ENCODE data around the gene MIER2. TPM values are rescaled to one million over a fixed set of nuclear protein-coding genes. Genes with fewer than 3 reads are reported as not detected.

MIER2 gene
- total RNA-seq, 4 donors from 2014 or later = 11.6 to 26.4 (median 18.9) TPM

DNA sequence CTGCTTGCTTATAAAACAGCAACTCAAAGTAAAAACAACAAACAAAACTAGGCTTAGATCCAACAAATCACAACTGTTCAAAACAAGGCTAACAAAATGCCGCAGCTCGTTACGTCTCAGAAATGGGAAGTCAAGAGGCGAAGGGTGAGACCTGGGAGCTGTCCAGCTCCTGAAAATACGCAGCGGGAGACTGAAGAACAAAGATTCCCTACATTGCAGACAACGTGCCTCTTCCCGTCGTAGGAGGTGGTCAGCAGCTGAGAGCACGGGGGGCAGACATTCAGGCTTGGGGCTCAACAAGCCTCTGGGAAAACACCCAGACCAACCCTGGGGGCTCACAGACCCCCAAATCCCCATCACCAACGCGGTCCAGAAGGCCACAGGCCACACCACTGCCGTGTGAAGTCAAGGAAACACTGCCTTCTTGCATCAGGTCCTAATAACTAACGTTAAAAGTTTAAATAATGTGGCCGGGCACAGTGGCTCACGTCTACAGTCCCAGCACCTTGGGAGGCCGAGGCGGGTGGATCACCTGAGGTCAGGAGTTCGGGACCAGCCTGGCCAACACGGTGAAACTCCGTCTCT lies 66.9 kb downstream of the MIER2 start:
- no peak for DNase-seq (ENCODE audit: extremely low spot score)
- Histone ChIP-seq H3K4me1 (no peaks in the 10 kb centered on the region), H3K27me3 (peaks cover 0 to 61% (median 8%) of the 10 kb centered on the region in 4 donors), H3K27ac (replicated peaks in 1 of 4) (no peak overlapping the region), H3K4me3 (no peak overlapping the region), H3K36me3 (peaks cover 0 to 4% (median 0%) of the 10 kb centered on the region in 4 donors), H3K9me3 (no peaks in the 10 kb centered on the region)
- TF ChIP-seq POLR2AphosphoS5 (IDR thresholded peaks at IDR 0.05) (no peak), EP300 (IDR thresholded peaks at IDR 0.05) (no peak), CTCF (IDR thresholded peaks at IDR 0.05) (no peak), POLR2A (IDR thresholded peaks at IDR 0.05; ENCODE audit: low read depth) (no peak)
- intact Hi-C loops (cut with DNase I) = no loop called here
- 41% methylated on average over 21 of the region's 21 CpGs for WGBS

DNA sequence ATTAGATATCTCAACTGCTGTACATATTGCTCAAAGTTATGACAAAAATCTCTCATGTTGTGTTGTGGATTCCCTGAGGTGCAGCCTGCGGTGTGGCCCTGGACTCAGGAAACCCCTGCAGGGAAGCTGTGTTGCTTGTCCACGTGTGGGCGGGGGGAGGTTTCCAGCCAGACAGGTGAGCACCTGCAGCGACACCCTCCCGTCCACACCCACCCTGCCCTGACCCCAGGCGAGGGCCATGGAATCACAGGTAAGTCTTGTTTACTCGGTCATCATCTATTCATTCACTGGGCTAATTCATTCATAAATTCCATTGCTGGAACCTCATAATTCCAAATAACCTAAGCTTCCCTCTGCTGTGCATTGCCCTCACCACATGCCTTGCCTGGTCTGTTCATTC lies 67.5 kb downstream of the MIER2 start:
- 70% methylated on average over 7 of the region's 7 CpGs for WGBS
- Histone ChIP-seq H3K9me3 (no peaks in the 10 kb centered on the region), H3K27ac (replicated peaks in 1 of 4) (no peak overlapping the region), H3K27me3 (peaks cover 0 to 58% (median 8%) of the 10 kb centered on the region in 4 donors), H3K4me1 (no peaks in the 10 kb centered on the region), H3K4me3 (no peak overlapping the region), H3K36me3 (peaks cover 0 to 4% (median 0%) of the 10 kb centered on the region in 4 donors)
- DNase-seq (ENCODE audit: extremely low spot score) = no peak
- TF ChIP-seq POLR2A (IDR thresholded peaks at IDR 0.05; ENCODE audit: low read depth) (no peak), POLR2AphosphoS5 (IDR thresholded peaks at IDR 0.05) (no peak), EP300 (IDR thresholded peaks at IDR 0.05) (no peak), CTCF (IDR thresholded peaks at IDR 0.05) (no peak)
- intact Hi-C loops (cut with DNase I) = no loop called here

- WGBS = 85% methylated on average over 19 of the region's 19 CpGs
- TF ChIP-seq POLR2A (IDR thresholded peaks at IDR 0.05; ENCODE audit: low read depth) (no peak), POLR2AphosphoS5 (IDR thresholded peaks at IDR 0.05) (no peak), CTCF (IDR thresholded peaks at IDR 0.05) (no peak), EP300 (IDR thresholded peaks at IDR 0.05) (no peak)
- H3K27ac ChIP-seq (replicated peaks in 1 of 4) = no peak overlapping the region
- intact Hi-C loops (cut with DNase I) = no loop called here
- H3K4me3 ChIP-seq = no peak overlapping the region
- no peaks in the 10 kb centered on the region for H3K4me1 ChIP-seq
- no peaks in the 10 kb centered on the region for H3K9me3 ChIP-seq
- H3K36me3 ChIP-seq = peaks cover 0 to 1% (median 0%) of the 10 kb centered on the region in 4 donors
- DNase-seq (ENCODE audit: extremely low spot score) = no peak
- peaks cover 0 to 48% (median 8%) of the 10 kb centered on the region in 4 donors for H3K27me3 ChIP-seq
These were observed 68.5 kb downstream of the MIER2 start for GRCh38 chr19:275958-276646.

DNA sequence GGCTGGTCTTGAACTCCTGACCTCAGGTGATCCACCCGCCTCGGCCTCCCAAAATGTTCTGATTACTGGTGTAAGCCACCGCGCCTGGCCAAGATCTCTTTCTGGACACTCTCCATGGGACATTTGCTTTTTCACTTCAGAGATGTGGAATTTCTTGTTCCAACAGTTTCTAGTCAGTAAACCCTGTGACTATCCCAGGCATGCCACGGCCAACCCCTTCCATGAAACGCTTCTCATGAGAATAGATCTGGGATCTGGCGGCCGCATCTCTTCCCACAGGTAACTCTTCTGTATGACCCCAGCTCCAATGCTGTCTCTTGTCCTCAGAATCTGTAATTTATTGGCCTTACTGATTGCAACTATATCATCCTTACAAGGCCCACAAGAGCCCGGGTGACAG lies 69.6 kb downstream of the MIER2 start:
- TF ChIP-seq CTCF (IDR thresholded peaks at IDR 0.05) (no peak), EP300 (IDR thresholded peaks at IDR 0.05) (no peak), POLR2A (IDR thresholded peaks at IDR 0.05; ENCODE audit: low read depth) (no peak), POLR2AphosphoS5 (IDR thresholded peaks at IDR 0.05) (no peak)
- no peak for DNase-seq (ENCODE audit: extremely low spot score)
- Histone ChIP-seq H3K9me3 (no peaks in the 10 kb centered on the region), H3K27ac (replicated peaks in 1 of 4) (no peak overlapping the region), H3K4me3 (no peak overlapping the region), H3K36me3 (no peaks in the 10 kb centered on the region), H3K4me1 (no peaks in the 10 kb centered on the region), H3K27me3 (peaks cover 0 to 38% (median 8%) of the 10 kb centered on the region in 4 donors)
- intact Hi-C loops (cut with DNase I) = no loop called here
- WGBS = 94% methylated on average over 9 of the region's 9 CpGs
